NB4 (cell line): Measurements from ENCODE around the gene SPPL2B.

Experiments
- DNase-seq: peaks from one replicate; pipeline ENCODE4 v3.0.0; 2010; ENCODE audit warnings: low read depth
- H3K4me3 ChIP-seq: one replicate; pipeline ENCODE4 v1.5.1; 2011; ENCODE audit warnings: mild to moderate bottlenecking, low read depth, low read length, moderate library complexity
- CTCF ChIP-seq: IDR thresholded peaks from one replicate; pipeline ENCODE4 v1.5.1; 2012; ENCODE audit warnings: low read depth, low read length
- MYC ChIP-seq: IDR thresholded peaks from 2 replicates; pipeline ENCODE4 v1.6.1; 2011; ENCODE audit warnings: low read depth, low read length
- POLR2A ChIP-seq: IDR thresholded peaks from 2 replicates; pipeline ENCODE4 v1.6.1; 2011; ENCODE audit warnings: mild to moderate bottlenecking; ENCODE audit not compliant: insufficient read length; ENCODE audit errors: extremely low read depth
- TF ChIP-seq, protein P1 (sequence below): IDR thresholded peaks from 2 replicates; pipeline ENCODE4 v1.6.1; 2011; ENCODE audit warnings: low read depth, low read length

SPPL2B gene

GRCh38 chr19:2336528-2337328 lies 8.2 kb downstream of the SPPL2B start:
- no peak overlapping the region for H3K4me3 ChIP-seq
- DNase-seq = no peak
- TF ChIP-seq CTCF = no peak

GRCh38 chr19:2337329-2337707 lies 8.8 kb downstream of the SPPL2B start:
- no peak overlapping the region for H3K4me3 ChIP-seq
- DNase-seq = no peak
- TF ChIP-seq CTCF (no peak), POLR2A (no peak), MYC (no peak)
- TF ChIP-seq, protein P1, sequence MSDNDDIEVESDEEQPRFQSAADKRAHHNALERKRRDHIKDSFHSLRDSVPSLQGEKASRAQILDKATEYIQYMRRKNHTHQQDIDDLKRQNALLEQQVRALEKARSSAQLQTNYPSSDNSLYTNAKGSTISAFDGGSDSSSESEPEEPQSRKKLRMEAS = no peak

DNA sequence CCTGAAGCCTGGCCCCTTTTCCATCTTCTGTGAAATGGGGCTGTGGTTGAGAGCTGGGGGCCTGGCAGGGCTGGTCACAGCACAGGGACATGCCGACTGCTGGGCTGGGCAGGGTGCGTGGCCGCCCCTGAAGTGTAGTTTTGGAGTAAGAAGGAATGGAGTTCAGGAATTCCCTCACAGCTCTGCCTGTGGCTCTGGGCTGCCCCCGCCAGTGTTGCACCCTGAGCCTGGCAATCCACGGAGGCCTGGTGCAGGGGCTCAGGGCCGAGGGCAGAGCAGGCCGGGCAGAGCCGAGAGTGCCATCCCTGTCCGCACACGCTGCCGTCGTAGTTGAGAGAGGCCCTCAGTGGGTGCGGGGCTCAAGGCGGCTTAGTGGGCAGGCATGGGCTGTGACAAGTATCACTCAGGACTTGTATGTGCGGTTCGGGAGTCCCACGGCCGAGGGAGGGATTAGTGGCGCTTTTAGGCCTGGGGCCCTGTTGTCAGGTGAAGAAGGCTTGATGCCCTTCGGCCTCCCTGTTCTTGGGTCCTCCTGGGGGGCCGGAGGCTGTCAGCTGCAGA lies 9.7 kb downstream of the SPPL2B start:
- H3K4me3 ChIP-seq = no peak overlapping the region
- TF ChIP-seq, protein P1 = no peak
- TF ChIP-seq MYC (no peak), POLR2A (no peak), CTCF (no peak)
- DNase-seq = no peak

GRCh38 chr19:2338751-2339643 lies 10.5 kb downstream of the SPPL2B start:
- TF ChIP-seq MYC = no peak
- TF ChIP-seq, protein P1 = no peak
- no peak for TF ChIP-seq CTCF
- TF ChIP-seq POLR2A = no peak
- H3K4me3 ChIP-seq = no peak overlapping the region
- no peak for DNase-seq

DNA sequence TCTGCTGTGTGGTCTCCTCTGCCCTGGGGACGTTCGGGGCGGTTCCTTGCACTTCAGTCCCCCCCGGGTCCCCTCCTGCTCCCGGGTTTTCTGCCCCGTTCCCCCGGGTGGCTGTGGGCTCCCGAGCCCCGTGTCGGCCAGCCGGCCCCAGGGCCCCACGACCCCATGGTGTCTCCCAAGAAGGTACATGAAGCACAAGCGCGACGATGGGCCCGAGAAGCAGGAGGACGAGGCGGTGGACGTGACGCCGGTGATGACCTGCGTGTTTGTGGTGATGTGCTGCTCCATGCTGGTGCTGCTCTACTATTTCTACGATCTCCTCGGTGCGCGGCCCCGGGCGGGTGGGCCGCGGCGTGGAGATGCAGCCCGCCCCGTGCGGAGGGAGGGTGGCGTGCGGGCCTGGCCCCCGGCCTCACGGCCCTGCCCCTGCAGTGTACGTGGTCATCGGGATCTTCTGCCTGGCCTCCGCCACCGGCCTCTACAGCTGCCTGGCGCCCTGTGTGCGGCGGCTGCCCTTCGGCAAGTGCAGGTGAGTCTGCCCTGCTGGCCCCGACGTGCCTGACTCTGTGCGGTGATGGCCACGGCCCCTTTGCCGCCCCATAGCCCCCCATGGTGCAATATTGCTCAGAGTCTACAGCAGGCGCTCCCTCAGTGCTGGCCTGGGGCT lies 11.3 kb downstream of the SPPL2B start:
- DNase-seq = no peak

More for the DNA sequence above, 11.3 kb downstream of the SPPL2B start:
- TF ChIP-seq, protein P1 = no peak
- TF ChIP-seq POLR2A = no peak
- TF ChIP-seq MYC = no peak
- TF ChIP-seq CTCF = no peak
- H3K4me3 ChIP-seq = no peak overlapping the region
